Bone marrow (tissue), 2 donors: ENCODE results near the gene PCSK2.
A peak's percentile ranks its signal among the peaks of the same experiment; 100 is the strongest.

ENCODE experiments used
- DNase-seq, 2 donors: peaks; one replicate each; lab custom pipeline; 2025; lab: John Stamatoyannopoulos, UW

The PCSK2 gene

DNA sequence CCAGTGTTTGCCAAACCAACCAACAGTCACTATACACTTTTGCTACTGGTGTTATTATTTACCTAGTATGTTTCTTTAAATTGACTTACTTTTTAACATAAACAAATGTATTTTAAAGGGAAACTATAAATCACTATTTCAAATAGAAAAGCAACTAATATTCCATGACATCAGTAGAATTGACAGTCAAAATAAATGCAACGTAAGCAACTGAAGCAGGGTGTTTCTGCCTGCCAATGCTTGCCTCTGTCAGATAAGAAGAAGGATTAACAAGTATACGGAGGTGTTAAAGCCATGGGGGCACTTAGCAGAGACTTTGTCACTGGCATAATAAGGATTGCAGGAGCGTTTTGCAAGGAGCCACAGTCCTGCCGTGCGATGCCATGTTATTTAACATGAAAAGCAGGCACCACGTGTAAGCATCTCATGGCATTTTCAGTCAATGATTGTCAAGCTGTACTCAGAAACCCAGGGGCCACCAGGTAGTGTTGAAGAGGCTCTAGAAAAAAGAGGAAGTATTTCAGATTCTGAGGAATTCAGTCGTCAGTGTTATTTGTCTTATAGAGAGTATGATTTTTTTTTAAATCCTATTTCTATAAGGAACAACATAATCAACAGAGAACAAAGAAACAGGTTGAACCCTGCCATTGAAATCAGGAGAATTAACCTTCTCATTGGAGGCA is 172.6 kb downstream of the PCSK2 start:
- DNase-seq: no peak

DNA sequence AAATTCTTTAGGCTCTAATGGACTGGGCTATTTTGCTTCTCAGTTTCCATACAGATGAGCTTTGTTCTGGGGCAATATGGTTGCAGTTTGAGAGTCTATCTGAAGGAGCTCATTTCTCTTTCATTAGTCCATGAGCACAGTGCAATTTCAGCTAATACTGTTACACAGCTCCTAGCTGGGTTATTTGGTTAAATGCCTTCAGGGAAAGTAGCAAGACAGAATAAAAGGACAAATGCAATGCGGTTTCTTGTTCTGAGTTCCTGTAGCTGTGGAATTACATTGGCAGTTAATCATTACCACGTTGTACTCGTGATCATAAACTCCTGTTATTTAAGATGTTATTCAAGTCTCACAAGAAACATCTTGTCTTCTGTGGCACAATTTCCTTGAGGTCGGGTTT is 176.6 kb downstream of the PCSK2 start:
- no peak for DNase-seq

DNA sequence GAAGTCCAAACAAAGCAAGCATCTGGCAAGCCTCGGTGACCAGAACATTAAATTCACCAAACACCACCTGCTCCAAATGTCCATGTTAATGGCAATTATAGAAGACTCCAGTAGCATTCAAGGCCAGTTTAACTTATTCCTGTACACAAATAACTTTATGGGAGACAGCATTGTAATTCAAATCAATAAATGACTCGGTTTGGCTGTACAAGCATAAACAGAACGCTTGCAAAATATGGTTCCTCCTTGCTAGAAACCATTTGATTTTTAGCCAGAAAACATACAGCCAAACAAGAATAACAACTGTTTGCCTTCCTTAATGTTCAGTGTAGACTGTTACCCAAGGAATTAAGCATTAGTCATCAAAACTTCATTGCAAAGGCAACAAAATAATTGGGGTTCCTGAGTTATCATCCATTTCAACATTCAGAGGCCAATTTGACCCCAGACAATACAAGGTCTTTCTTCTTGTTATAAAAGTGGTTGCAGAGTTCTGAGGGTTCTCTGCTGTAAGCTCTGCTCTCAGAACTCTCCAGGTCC is 179.3 kb downstream of the PCSK2 start:
- no peak for DNase-seq

DNA sequence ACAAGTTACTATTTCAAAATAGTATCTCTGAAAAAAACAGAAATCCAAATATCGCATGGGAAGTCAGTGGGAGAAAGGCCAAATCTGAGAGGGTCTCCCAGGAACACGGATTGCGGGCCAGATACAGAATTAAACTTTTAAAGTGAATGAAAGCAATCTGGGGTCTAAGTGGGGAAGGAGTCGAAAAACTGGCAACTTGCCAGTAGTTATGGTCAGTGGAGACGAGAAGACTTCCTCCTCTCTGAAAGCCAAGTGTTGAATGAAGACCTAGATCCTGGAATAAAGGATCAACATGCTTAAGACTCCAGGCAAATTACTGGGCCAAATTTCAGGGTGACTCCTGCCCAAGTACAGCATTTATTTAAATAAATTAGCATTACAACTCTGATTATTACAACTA is 180.7 kb downstream of the PCSK2 start:
- DNase-seq: no peak

DNA sequence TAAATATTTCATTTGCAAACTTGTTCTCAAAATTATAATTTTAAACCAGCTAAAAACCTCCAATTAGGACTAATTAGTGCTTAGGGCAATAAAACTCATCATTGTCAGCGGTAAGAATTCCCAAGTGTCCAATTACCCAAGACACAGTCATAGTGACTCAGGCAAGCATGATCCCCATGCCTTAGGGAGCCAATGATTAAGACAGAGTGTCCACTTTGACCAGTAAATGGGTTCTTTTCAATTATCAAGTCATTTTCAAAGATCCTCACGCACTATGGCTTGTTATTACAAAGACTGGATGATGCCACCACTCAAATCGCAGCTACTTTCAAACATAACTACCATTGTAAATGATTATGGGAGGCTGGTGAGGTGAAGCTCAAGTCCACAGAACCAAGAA is 190.4 kb downstream of the PCSK2 start:
- DNase-seq: no peak

DNA sequence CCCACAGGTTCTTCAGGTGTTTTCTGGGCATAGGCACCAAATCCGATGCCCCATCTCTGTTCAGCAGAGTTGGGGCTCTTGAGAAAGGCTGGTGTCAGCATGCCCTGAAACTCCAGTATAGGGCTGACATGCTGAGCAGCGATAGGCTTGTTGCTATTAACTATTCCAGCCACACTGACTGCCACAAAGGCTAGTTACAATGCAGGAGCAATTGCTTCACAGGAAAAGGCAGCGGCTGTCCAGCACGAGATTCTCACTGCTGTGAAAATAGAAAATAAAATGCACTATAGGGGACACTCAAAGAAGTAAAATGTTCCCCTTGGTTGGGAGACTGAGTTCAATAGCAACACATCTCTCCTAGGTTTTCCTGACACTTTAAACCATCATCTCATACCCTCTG is 191.9 kb downstream of the PCSK2 start:
- no peak for DNase-seq

DNA sequence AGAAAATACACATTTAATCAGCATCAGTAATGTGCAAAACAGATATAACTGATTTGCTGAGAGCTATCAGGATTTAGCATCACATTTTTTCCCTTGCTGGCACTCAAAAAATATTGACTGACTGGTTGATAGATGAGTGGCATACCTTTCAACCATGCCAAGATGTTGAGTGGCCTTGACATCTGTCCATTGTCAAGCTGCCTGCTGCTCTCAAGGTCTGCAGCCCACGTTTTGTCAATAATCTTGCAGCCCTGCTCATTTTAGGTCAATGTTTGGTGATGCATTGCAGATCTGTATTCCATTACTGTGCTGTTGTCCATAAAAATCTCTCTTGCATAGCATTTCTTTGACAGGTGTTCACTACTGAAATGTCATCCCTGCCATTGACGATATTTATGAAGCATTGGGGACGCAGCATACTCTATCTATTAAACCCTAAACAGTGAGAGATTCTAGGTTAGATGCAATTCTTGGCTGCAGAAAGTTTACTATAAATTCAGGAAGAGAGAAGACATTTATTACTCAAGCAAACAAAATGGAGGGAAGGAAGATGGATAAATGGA is 192.7 kb downstream of the PCSK2 start:
- DNase-seq: no peak

DNA sequence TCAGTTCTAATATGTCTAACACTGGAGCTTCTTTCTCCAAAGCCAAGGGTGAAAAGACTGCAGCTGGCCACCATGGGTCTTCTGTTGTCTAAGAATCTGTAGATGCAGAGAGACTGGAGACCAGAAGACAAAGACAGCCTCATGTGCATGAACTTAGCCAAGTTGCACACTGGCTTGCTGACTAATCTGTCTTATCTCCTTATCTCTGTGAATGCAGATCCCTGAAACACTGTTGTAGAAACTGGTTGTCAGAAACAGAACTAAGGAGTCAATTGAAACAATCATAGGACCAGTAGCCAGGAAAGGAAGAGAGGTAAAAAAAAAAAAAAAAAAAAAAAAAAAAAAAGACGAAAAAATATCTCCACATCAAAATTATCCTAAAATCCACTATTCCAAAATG is 194.7 kb downstream of the PCSK2 start:
- no peak for DNase-seq

DNA sequence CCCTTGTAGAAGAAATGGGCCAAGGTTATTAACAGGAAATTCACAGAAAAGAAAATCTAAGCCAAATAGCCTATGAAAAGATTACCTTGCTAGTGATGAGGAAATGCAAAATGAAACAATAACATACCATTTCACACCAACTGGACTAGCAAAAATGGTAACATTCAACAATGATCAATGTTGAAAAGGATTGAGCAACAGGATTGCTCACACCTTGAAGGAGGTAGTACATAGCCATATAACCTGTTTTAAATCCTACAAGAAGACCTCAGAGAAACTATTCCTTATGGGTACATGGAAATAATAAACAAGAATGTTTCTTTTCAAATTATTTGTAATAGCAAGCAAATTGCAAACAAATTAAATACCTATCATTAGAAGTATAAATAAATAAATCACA is 196.9 kb downstream of the PCSK2 start:
- DNase-seq: no peak

DNA sequence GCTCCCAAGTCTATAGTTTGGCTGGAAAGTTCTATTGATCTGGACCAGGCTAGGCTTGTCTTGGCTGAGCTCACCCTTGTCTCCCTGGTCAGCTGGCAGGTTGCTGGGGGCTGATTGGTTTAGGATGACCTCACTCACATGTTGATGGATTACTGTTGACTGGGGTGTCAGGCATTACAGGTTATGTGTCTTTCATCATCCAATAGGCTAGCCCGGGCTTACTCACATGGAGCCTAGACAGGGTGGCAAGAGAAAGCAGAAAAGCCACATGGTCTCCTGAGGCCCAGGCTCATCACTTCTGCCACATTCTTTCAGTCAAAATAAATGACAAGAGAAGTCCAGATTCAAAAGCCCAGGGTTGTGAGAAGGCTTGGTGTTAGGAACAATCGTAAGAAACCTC is 200.8 kb downstream of the PCSK2 start:
- no peak for DNase-seq

DNA sequence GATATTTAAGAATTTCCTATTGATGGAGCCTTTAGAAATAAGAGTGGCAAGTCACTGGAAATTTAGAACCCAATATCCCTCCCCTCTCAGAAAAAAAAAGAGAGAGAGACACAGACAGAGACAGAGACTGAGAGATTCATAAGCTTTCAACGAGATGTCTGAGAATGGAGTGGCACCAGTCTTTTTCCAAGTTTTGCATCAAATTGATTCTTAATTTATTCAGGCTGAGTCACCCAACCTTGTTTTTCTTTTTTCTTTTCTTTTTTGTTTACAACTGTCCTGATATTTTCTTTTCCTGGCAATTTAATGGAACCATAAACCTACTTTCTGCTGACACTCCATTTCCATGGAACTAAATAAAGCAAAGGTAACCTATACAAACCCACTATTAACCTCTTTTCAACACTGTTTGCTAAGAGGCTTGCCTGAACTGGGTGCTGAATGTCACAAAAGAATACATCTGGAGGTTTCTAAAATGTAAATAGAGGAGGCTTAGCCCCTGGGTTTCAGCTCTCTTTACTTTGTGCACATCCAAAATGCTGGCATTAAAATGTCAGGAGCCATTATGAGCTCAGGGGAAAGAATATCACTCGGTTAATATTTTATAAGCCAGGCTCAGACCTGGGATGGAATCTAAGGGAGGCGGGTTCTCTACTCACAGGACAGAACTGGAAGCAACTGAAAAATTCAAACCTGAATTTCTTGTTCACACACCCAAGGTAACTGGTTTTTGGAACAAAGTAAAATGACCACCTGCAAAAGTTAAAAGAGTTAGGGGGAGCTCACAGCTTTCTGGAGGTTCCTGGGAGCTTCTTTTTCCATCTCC is 203.5 kb downstream of the PCSK2 start:
- no peak for DNase-seq

DNA sequence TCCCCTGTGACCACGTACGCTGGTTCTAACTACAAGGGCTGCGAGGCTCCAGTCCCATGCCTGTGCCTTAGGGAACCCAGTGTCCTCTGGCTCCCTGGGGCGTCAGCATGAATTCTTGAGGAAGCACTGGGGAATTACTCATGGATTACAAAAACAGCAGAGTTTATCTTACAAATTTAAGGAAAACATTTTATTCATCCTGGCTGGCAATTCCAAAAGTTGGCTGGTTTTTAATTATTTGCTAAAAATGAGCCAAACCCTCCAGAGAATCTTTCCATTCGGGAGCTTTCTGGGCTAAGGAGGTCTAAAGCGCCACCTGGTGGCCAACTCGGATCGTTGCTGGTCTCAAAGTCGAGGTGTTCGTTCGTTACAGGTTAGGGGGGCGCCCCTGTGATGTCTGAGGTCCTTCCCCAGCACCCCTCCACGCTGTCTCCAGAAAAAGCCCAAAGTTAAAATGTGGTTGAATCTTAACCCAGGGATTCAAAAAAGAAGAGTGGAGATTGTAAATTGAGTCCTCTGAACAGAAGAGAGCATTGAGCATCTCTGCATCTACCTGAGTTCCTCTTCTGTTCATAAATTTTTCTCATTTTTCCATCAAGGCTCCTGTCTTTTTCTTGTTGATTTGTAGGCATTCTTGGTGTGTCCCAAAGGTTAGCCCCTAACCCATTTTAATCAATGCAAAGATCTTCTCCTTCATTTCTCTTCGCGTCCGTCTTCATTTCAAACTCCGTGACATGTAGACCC is 205.0 kb downstream of the PCSK2 start:
- peak in 1 of 2 donors; percentile 8 for DNase-seq

DNA sequence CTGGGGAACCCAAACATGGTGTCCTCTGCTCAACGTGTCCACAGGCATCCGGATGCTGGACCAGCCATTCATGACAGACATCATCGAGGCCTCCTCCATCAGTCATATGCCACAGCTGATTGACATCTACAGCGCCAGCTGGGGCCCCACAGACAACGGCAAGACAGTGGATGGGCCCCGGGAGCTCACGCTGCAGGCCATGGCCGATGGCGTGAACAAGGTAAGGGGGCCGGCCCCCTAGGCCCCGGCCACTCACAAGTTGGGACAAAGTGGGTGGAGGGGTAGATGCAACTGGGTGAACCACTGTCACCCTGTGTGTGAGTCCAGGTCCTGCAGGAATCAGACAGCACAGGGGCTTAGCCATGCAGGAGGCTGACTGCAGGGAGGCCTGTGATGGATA is 209.8 kb downstream of the PCSK2 start:
- DNase-seq: no peak

DNA sequence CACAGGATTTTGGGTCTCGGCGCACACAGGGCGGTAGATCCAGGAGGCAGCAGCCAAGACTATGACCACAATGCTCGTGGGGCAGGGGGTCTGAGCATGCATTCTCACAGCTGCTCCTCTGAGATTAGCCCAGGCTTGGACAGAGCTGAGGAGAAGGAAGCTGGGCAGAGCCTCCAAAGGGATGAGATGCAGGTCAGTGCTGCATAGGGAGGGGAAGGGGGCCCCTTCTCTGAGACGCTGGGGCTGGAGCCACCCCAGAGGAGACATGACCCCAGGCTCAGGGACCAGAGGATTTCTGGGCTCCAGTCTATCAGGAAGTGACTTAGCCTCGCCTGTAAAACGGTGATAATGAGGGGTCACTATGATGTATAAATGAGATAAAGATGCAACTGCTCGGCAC is 210.4 kb downstream of the PCSK2 start:
- no peak for DNase-seq

DNA sequence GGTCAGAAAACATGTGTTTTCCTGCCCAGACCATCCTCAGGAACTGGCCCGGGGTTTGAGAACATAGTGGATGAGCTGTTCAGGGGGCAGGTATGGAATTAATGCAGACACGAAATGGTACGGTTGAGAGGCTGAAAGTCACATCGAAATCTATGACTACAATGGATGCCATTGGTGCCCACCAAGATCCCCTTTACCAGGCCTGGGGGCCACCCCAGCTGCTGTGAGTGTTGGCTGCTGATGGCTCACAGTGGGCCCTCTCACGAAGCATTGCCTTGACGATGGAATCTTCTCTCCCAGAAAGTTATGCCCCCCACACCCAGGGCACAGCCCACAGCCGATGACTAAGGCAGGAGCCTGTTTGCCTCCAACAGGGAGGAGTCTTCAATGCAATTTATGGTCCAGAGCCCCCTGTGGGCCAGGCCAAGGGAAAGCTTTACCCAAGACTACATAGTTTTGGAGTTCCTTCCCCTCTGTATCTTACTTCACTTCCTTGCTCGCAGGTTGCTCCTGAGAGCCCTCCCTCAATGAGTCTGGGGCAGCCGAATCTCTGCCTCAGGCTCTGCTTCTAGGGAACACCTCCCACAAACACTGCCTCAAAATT is 211.7 kb downstream of the PCSK2 start:
- no peak for DNase-seq

DNA sequence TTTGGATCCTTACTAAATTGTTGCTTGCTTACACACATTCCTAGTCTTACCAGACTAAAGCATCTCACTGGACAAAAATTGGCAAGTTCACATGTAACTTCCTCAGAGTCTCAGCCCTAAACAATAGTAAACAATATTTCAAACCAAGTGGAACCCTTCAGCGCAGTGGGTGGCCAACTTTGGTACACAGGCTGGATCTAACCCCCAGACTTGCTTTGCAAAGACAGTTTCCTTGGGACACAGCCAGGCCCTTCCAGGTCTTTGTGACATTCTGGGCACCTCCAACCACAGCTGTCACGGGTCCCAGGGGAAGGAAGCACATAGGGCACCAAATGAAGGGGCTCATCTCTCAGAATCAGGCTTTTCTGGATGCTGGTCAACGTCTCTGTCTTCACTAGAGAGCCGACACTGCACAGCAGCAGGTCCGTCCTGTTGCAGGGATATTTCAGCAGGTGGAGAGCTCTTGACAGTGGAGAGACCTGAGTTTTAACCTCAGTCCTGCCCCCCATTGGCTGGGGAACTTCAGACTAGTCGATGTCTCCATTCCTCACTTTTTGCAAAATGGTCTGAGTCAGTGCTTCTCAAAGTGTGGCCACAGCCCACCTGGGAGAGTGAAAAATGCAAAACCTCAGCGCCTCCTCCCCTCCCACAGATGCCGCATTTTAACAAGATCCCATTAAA is 212.9 kb downstream of the PCSK2 start:
- DNase-seq: no peak

DNA sequence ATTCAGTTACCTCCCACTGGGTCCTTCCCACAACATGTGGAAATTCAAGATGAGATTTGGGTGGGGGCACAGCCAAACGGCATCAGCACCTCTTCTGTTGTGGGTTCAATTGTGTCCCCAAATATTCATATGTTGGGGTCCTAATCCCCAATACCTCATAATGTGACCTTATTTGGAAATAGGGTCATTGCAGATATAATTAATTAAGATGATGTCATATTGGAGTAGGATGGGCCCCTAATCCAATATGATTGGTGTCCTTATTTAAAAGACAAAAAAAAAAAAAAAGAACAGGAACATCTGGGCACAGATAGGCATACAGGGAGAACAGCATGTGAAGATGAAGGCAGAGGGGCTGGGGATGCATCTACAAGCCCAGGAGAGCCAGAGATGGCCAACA is 214.9 kb downstream of the PCSK2 start:
- DNase-seq: no peak

DNA sequence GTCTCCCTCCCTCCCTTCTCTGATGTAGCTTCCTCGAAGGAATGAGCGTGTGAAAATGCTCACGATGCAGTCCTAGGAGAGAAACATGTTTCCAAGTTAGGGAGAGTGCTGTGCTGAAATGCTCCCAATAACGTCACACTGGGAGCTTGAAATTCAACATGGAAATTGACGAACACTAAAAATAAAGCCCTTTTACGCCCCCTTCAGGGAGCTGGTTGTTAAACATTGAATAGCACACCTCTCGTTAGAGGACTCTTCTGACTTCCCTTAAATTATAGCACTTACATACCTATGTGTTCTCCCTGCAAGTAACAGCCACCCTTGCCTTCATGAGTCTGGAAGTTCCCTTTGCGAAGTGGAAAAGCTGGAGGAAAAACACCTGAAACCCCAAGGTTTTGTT is 215.7 kb downstream of the PCSK2 start:
- DNase-seq: no peak

DNA sequence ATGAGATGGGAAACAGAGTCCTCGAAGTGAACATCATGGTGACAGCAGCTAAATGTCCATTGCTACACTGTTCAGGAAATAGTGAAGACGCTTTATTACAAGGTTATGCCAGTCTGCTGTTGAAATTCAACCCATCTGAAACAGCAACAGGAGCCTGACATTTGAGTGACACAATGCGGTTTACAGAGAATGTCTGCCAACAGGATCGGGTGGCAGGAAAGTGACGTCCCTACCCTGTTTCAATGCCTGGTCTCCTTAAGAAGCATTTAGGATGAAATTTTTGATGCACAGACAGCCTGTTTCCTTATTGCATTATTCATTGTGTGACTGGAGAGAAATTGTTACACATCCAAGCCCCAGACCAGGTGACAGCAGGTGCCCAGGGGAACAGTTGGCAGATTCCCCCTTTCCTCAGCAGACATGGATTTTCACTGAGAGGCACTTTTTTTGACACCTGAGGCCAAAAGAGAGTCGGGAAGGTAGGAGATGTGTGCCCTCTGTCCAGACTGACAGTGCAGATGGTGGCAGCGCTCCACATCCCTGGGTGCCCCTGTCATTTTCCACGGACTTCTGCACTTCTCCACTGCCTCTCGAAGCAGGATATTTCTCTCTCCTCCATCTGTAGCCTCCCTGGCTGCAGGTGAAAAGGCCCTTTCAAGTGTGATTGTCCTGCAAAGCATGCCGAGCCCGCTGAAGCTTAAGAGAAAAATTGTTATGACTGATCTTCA is 216.5 kb downstream of the PCSK2 start:
- DNase-seq: no peak

DNA sequence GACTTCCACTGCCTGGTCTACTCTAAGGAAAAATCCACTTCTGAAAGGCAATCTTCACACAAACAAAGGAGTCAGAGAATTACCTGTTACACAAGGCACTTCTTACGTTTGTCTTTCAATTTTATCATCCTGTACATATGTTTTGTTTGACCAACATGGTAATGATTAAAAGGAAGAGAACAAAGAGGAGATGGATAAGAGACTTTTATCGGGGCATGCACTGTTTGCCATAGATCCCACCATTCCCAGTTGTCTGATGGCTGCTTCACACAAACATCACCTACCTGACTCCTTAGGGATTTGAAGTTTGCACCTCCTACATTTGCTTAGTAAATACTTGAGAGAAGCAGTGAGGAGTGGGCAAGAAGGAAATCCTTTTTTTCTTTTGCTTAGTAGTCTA is 217.3 kb downstream of the PCSK2 start:
- DNase-seq: no peak

DNA sequence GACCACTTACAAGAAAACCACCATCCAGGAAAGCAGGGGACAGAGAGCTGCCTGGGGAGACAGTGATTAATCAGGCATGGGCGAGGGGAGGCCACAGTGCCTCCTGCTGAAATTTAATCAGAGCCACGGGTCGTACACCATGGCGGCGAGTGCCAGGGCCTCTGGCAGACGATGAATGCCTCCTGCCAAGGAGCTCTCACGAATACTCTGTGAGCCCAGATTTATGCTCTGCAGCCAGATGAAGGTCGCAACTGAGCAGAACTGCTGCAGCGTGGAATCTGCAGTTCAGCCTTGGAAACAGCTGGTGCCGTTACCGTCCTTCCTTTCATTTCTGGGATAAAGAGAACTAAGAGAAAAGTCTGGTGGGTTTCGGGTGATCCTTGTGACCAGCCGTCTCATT is 218.7 kb downstream of the PCSK2 start:
- no peak for DNase-seq
